SH-SY5Y (cell line): ENCODE data around the gene CCL25.

ENCODE experiments used
- GATA2 ChIP-seq: IDR thresholded peaks from 2 replicates; pipeline ENCODE4 v1.6.1; 2011; ENCODE audit warnings: mild to moderate bottlenecking, low read depth, low read length
- GATA3 ChIP-seq: IDR thresholded peaks from 2 replicates; pipeline ENCODE4 v1.6.1; 2011; ENCODE audit warnings: low read depth, mild to moderate bottlenecking, low read length, moderate library complexity

DNA sequence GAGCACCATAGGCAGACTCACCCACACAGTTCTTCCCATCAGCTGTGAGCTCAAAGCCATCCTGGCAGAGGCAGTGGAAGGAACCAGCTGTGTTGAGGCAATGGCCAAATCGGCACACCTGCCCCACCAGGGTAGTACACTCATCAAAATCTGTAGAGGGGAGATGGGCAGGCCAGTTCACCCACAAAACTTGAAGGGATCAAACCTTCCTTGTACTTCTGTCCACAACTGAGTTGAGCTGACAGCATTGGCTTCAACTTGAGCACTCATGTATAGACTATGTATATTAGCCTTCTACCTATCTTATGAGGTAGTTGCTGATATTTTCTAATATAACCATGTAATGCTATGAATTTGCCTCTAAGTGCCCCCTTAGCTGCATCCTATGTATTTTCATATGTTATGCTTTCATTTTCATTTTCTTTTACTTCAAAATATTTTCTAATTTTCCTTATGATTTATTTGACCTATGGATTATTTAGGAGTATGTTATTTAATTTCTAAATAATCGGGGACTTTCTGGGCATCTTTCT, 42.9 kb downstream of the CCL25 start:
- TF ChIP-seq GATA3 (no peak), GATA2 (no peak)
